Breast epithelium (tissue), 4 donors: Measurements from ENCODE around the gene ATN1. TPM values are rescaled to one million over a fixed set of nuclear protein-coding genes. Genes with fewer than 3 reads are reported as not detected.

Experiments
- DNase-seq, 2 donors: peaks; one replicate each; pipeline ENCODE4 v3.0.0-alpha.2; 2019; ENCODE audit warnings: low spot score in 2 of 2
- H3K27ac ChIP-seq, 2 donors: fragments of 200-600 bp; sonication (generic) in 1 of 2; one replicate each; pipeline ENCODE4 v1.5.1; 2016 to 2019; ENCODE audit warnings: mild to moderate bottlenecking in 1 of 2
- H3K27me3 ChIP-seq, 2 donors: fragments of 200-600 bp; sonication (generic) in 1 of 2; one replicate each; pipeline versions ENCODE4 v1.5.1 to v1.6.0; 2017 to 2019; ENCODE audit warnings: control low read depth in 1 of 2, mild to moderate bottlenecking in 1 of 2
- H3K36me3 ChIP-seq: fragments of 200-600 bp; one replicate; pipeline ENCODE4 v1.5.1; 2019
- H3K4me1 ChIP-seq, 2 donors: fragments of 200-600 bp; sonication (generic); one replicate each; pipeline ENCODE4 v1.5.1; 2016 to 2019; ENCODE audit warnings: control low read depth in 1 of 2
- H3K4me3 ChIP-seq, 3 donors: fragments of 200-600 bp; sonication (generic); 1 replicate in 2 of 3; 2 replicates in 1 of 3; pipeline ENCODE4 v1.5.1; 2016 to 2019; ENCODE audit warnings: mild to moderate bottlenecking in 3 of 3, moderate library complexity in 2 of 3
- H3K9me3 ChIP-seq, 2 donors: fragments of 200-600 bp; sonication (generic) in 1 of 2; one replicate each; pipeline ENCODE4 v1.5.1; 2016 to 2019; ENCODE audit warnings: control low read depth in 1 of 2
- CTCF ChIP-seq, 3 donors: fragments of 450-650 bp; IDR thresholded peaks; one replicate each; pipeline ENCODE4 v1.5.1; 2016 to 2017; ENCODE audit warnings: antibody characterized with exemption in 3 of 3, mild to moderate bottlenecking in 3 of 3, moderate library complexity in 3 of 3
- POLR2A ChIP-seq: fragments of 450-650 bp; IDR thresholded peaks from one replicate; pipeline ENCODE4 v1.6.1; 2016; ENCODE audit warnings: antibody characterized with exemption, mild to moderate bottlenecking, moderate library complexity
- POLR2AphosphoS5 ChIP-seq, 3 donors: sonication (generic); formaldehyde crosslinking; IDR thresholded peaks; one replicate each; pipeline ENCODE4 v1.6.1; 2017; ENCODE audit warnings: antibody characterized with exemption in 3 of 3
- intact Hi-C: fragments of 100-400 bp; cut with DNase I; formaldehyde crosslinking; loops from one replicate; pipeline ENCODE4 v1.15.1; 2023; ENCODE audit warnings: low total_unique reads
- total RNA-seq, 3 donors: library from RNA; depleted of rRNA; stranded (reverse); fragments of >200 nt; gene quantifications; one replicate each; pipeline ENCODE4 v1.1.0, GENCODE V29; 2016

The ATN1 gene
- total RNA-seq, 3 donors from 2014 or later: 57.9 to 96.4 (median 59.7) TPM

GRCh38 chr12:6934110-6934509 is 6.4 kb downstream of the ATN1 start:
- Histone ChIP-seq H3K27ac (peak overlapping the region; percentile 81 to 99), H3K27me3 (no peaks in the 10 kb centered on the region), H3K4me3 (peak overlapping the region in 2 of 3 donors; percentile 3 to 9)

GRCh38 chr12:6935371-6936193 is 7.8 kb downstream of the ATN1 start:
- Histone ChIP-seq H3K4me1 (peaks cover 8 to 46% of the 10 kb centered on the region in 2 donors), H3K4me3 (no peak overlapping the region), H3K9me3 (no peaks in the 10 kb centered on the region), H3K27ac (peak overlapping the region; percentile 96 to 99), H3K36me3 (no peaks in the 10 kb centered on the region), H3K27me3 (no peaks in the 10 kb centered on the region)
- TF ChIP-seq POLR2A: no peak
- TF ChIP-seq CTCF (IDR thresholded peaks at IDR 0.05): no peak
- no peak for TF ChIP-seq POLR2AphosphoS5 (IDR thresholded peaks at IDR 0.05)
- no peak for DNase-seq
- intact Hi-C loops: no loop called here

More at GRCh38 chr12:6934110-6934509, 6.4 kb downstream of the ATN1 start:
- peak in 1 of 2 donors; percentile 67 for DNase-seq
- Histone ChIP-seq H3K36me3 (no peaks in the 10 kb centered on the region), H3K9me3 (no peaks in the 10 kb centered on the region), H3K4me1 (peaks cover 8 to 50% of the 10 kb centered on the region in 2 donors)
- intact Hi-C loops: no loop called here
- TF ChIP-seq POLR2AphosphoS5 (IDR thresholded peaks at IDR 0.05) (no peak), CTCF (IDR thresholded peaks at IDR 0.05) (no peak), POLR2A (no peak)

GRCh38 chr12:6936194-6936635 is 8.5 kb downstream of the ATN1 start:
- H3K27ac ChIP-seq: peak overlapping the region; percentile 96 to 99
- no peaks in the 10 kb centered on the region for H3K36me3 ChIP-seq
- TF ChIP-seq CTCF (IDR thresholded peaks at IDR 0.05) (no peak), POLR2A (no peak), POLR2AphosphoS5 (IDR thresholded peaks at IDR 0.05) (no peak)
- H3K27me3 ChIP-seq: no peaks in the 10 kb centered on the region
- DNase-seq: no peak
- intact Hi-C loops: no loop called here
- H3K9me3 ChIP-seq: no peaks in the 10 kb centered on the region
- H3K4me3 ChIP-seq: no peak overlapping the region
- H3K4me1 ChIP-seq: peaks cover 8 to 42% of the 10 kb centered on the region in 2 donors

GRCh38 chr12:6936636-6937480 is 9.1 kb downstream of the ATN1 start:
- TF ChIP-seq CTCF (IDR thresholded peaks at IDR 0.05) (no peak), POLR2AphosphoS5 (IDR thresholded peaks at IDR 0.05) (no peak), POLR2A (no peak)
- Histone ChIP-seq H3K27me3 (no peaks in the 10 kb centered on the region), H3K27ac (peak overlapping the region; percentile 96 to 99), H3K36me3 (no peaks in the 10 kb centered on the region), H3K4me3 (peak overlapping the region; percentile 60 to 69 (median 62)), H3K9me3 (no peaks in the 10 kb centered on the region), H3K4me1 (peaks cover 8 to 42% of the 10 kb centered on the region in 2 donors)
- no peak for DNase-seq
- intact Hi-C loops: no loop called here
